Ovary (tissue), 3 donors: ENCODE measurements around the gene DEPDC5.

ENCODE experiments used
- EP300 ChIP-seq: sonication (generic); formaldehyde crosslinking; IDR thresholded peaks from one replicate; pipeline ENCODE4 v1.6.1; 2017; ENCODE audit warnings: antibody characterized with exemption
- POLR2A ChIP-seq: fragments of 450-650 bp; IDR thresholded peaks from one replicate; pipeline ENCODE4 v1.6.1; 2017; ENCODE audit warnings: antibody characterized with exemption, mild to moderate bottlenecking, moderate library complexity
- TF ChIP-seq, protein P1 (sequence below), 3 donors: fragments of 450-650 bp in 2 of 3; fragments of 200-600 bp in 1 of 3; IDR thresholded peaks; one replicate each; pipeline versions ENCODE4 v1.5.1 to v1.8.0; 2016 to 2022; ENCODE audit warnings: antibody characterized with exemption in 3 of 3, mild to moderate bottlenecking in 1 of 3
- donor health status: DM: no; HTN: no; CAD: no.

DNA sequence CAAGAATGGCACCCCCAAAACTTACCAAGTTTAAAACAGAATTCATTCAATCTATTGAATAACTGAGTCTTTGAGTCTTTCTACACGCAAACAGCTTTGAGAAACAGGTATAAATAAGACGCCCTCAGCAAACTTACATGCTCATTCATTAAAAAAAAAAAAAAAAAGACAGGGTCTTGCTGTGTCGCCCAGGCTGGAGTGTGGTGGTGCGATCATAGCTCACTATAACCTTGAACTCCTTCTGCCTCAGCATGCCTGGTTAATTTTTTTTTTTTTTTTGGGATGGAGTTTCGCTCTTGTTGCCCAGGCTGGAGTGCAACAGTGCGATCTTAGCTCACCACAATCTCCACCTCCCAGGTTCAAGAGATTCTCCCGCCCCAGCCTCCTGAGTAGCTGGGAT, 9.9 kb upstream of the DEPDC5 start:
- TF ChIP-seq, protein P1, sequence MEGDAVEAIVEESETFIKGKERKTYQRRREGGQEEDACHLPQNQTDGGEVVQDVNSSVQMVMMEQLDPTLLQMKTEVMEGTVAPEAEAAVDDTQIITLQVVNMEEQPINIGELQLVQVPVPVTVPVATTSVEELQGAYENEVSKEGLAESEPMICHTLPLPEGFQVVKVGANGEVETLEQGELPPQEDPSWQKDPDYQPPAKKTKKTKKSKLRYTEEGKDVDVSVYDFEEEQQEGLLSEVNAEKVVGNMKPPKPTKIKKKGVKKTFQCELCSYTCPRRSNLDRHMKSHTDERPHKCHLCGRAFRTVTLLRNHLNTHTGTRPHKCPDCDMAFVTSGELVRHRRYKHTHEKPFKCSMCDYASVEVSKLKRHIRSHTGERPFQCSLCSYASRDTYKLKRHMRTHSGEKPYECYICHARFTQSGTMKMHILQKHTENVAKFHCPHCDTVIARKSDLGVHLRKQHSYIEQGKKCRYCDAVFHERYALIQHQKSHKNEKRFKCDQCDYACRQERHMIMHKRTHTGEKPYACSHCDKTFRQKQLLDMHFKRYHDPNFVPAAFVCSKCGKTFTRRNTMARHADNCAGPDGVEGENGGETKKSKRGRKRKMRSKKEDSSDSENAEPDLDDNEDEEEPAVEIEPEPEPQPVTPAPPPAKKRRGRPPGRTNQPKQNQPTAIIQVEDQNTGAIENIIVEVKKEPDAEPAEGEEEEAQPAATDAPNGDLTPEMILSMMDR (IDR thresholded peaks at IDR 0.05): no peak
- no peak for TF ChIP-seq POLR2A
- TF ChIP-seq EP300: no peak
